GM18520 (cell line): ENCODE data around the gene ARHGAP24.
"Not testable (repeated sequence)": the region's sequence is repeated elsewhere in the genome, so short reads cannot be mapped to it uniquely, and the experiment has no call there.

Source experiments
- ATAC-seq: cut with Tn5 transposase; IDR thresholded peaks from one replicate; pipeline ENCODE4 v1.9.1; 2021; ENCODE audit not compliant: unreplicated experiment

ARHGAP24 gene

DNA sequence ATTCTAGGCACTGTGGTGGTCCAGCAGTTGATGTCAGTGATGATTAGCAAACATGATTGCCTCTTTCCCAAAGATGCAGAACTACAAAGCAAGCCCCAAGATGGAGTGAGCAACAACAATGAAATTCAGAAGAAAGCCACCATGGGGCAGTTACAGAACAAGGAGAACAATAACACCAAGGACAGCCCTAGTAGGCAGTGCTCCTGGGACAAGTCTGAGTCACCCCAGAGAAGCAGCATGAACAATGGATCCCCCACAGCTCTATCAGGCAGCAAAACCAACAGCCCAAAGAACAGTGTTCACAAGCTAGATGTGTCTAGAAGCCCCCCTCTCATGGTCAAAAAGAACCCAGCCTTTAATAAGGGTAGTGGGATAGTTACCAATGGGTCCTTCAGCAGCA, 519.6 kb downstream of the ARHGAP24 start:
- no peak for ATAC-seq

DNA sequence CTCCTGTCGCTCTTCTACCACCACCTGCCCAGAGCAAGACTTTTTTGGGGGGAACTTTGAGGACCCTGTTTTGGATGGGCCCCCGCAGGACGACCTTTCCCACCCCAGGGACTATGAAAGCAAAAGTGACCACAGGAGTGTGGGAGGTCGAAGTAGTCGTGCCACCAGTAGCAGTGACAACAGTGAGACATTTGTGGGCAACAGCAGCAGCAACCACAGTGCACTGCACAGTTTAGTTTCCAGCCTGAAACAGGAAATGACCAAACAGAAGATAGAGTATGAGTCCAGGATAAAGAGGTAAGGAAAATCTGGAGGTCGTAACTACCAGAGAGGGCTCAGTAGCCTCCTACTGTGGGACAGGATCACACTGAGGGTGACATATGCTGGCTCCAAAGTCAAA, 520.4 kb downstream of the ARHGAP24 start:
- peak; percentile 46 for ATAC-seq

DNA sequence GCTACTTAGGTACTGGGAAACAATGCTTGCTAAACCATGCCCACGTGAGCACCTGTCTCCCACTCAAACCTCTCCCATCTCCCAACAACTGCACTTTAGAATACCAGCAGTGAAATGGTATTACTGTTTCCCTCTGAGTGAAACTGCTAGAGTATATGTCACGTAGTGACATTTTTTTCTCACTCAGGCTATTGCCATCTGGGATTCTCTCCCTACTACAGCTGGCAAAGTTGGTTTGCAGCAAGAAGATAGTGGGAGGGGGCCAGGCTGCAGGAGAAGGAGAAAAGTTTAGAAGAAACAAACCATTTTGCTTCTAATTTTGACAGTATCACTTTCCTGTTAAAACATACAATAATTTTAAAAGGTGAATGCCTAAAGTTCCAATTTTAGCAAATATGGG, 526.6 kb downstream of the ARHGAP24 start:
- ATAC-seq = no peak

DNA sequence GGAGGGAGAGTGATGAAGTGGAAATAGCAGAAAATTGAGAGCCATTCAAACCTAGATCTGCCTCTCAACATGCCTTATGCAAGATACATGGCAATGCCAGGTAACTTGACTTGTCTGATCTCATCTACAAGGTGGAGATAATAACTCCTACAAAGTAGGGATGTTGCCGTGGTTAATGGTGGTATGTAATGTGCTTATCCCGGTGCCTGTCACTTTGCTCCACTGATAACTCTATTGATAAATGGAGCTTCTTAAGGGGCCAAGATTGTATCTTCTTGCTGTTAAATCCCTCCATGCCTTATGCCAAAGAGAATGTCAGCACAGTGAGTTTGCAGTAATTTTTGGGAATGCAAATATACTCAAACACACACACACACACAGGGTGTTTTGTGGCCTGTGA, 529.1 kb downstream of the ARHGAP24 start:
- no peak for ATAC-seq

DNA sequence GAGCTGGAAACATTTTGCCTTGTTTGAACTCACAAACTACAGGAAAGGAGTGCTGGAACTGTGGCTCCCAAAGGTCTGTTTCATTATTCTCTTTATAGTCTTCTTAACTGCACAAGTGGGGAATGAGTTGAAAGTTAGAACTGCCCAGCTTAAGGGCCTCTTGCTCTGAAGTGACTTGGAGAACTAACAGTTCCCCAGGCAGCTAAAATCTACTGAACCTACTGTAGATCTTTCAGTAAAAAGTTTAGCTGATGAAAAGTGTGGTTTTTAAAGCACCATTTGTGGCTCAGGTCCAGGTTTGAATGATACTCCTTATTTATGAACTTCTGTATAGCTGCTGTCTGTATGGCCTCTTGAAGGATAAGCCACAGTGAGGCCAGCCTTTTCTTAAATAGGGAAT, 531.1 kb downstream of the ARHGAP24 start:
- no peak for ATAC-seq

DNA sequence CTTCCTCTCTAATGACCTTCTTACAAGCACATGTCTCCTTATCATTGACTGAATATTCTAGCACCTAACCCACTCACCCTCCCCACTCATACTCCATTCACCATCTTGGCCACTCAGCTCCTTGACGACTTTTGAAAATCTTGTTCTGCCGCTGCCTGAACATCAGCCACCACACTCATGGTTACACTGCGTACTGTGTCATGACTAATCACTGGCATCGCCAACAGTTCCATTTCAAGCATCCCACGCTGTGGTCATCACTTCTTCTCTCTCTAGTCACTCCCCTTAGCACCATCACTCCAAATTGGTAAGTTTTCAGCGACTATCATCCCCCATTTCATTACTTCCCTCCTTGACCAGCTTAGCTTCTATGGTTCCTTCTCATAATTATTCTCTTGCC, 532.1 kb downstream of the ARHGAP24 start:
- ATAC-seq = no peak

DNA sequence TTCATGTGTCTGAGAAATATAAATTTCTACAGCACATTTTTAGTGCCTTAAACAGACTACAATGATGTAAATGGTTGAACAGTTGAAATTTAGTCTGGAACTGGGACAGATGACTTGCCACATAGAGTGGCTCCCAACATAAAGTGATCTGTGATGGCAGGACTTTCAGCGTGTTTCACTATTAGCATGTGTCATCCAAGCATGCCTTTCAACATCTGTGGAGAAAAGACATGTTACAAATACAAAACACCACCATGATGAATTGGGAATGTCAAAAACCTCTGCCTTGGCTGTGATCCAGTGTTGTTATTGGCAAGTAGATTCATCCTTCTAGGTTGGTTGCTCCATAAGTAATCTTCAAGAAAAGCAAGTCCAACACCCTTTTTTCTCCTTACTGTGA, 536.2 kb downstream of the ARHGAP24 start:
- ATAC-seq = no peak

DNA sequence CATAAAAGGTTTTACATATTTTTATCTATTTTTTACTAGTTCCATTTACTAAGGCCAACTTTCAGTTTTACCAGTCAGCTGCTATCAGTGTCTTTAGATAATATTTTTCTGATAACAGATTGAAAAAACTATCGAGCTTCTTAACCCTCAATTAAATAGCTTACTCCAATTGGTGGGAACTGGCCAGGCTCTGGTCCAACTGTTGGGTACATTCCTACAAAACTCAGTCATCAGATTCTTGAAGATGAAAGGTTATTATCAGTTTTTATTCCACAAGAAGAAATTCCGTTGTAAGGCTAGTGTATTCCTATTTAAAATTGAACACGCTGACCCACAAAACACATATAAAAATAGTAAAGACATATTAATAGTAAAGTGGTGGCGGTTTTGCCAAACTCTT, 538.7 kb downstream of the ARHGAP24 start:
- ATAC-seq = no peak

DNA sequence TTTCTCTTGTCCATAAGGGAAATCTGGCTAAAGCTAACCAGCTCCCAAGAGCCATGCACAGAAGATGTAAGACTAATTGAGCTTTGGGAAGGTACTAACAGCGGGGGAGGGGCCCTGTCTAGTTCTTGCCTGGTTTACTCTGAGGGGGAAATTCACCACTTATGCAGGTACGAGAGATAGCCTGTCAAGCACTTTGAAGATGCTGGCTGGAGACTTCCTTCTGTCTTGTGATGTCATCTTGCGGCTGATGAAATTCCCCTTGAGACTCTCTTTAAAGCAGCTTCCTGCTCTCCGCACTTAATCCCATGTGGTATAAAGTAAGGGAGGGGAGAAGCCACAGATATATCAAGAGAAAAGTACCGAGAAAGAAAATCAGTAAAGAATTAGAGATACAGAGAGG, 539.6 kb downstream of the ARHGAP24 start:
- peak; percentile 83 for ATAC-seq

DNA sequence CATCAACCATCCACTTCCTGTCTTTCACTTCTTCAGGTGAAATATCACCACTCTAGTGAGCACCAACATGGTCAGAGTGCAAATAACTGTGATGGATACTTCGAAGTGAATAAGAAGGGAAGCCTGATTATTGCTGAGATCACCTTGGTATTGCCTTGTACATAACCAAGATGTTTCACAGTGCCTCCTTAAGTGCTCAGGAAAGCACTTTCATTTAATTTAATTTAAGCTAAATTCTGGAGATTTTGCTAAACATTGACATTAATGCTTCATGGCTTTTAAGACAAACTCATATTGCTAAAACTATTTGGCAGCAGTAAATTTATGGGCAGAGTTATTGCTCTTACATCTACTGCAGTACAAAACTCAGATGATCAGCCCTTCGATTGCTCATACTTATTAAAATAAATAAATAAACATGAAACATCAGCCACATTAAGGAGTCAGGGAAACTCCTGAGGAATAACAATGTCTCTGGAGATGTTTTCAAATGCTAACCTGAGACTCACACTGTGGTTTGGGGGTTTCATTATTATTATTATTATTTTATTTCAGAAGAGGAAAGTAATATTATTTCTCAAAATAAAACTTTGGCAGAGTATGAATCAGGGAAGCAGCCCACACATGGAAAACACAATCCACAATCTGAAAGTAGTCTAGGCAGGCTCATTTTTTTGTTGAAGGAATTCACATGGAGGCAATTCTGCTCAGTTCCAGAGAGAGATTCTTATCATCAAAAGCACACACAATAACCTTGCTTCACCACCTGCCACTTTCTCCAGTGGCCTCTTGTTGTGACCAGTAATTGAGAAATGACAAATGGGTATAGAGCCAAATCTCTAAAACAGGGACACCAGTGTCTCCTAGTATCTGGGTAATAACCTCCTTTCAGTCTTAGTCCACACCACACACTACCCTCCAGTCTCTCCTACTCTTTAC, 540.7 kb downstream of the ARHGAP24 start:
- no peak for ATAC-seq

DNA sequence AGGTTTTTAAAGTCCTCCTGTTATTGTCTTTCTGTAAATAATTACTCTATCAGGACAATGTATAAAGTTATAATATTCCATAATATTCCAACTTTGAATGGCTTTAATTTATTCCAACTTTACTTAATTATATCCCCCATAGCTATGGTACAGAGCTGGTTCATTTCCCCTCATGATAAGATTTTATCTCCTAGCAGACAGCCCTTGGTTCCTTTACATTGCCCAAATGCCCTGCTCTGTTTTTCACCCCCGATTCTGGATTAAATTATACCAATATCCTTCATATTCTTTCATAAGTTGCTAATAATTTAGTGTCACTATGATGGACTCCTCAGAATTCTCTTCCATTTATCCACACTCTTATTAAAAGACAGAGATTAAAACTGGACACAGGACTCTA, 544.4 kb downstream of the ARHGAP24 start:
- ATAC-seq = no peak

DNA sequence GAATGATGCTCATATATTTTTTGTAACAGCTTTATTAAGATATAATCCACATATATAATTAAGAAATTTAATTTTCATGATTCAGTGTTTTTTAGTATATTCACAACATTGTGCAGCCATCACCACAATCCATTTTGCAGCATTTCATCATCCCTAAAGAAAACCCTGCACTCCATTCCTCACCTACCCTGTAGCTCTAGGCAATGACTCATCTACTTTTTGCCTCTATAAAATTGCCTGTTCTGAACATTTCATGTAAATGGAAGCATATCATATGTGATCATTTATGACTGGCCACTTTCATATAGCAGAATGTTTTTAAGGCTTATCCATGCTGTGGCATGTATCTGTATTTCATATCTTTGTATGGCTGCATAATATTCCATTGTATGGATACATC, 545.0 kb downstream of the ARHGAP24 start:
- no peak for ATAC-seq

DNA sequence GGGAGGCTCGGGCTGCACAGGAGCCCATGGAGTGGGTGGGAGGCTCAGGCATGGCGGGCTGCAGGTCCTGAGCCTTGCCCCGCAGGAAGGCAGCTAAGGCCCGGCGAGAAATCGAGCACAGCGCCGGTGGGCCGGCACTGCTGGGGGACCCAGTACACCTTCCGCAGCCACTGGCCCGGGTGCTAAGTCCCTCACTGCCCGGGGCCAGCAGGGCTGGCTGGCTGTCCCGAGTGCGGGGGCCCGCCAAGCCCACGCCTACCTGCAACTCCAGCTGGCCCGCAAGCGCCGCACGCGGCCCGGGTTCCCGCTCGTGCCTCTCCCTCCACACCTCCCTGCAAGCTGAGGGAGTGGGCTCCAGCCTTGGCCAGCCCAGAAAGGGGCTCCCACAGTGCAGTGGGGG, 546.7 kb downstream of the ARHGAP24 start:
- not testable (repeated sequence) for ATAC-seq

DNA sequence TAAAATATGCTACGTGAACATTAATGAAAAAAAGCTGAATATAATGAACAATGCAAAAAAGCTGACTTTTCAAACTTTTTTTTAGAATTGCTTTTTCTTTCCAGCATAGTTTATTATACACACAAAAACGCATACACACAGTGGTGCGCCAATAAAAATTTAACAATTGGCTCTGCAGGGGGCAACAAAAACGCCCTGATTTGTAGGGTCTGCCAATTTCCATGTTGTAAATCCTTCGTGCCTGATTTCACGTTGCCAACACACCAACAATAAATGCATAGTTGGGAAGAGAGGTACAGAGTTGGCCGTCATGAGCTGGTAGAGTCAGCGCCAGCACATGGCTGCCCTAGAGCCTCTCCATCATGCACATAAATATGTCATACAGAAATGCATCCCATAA, 551.8 kb downstream of the ARHGAP24 start:
- no peak for ATAC-seq

DNA sequence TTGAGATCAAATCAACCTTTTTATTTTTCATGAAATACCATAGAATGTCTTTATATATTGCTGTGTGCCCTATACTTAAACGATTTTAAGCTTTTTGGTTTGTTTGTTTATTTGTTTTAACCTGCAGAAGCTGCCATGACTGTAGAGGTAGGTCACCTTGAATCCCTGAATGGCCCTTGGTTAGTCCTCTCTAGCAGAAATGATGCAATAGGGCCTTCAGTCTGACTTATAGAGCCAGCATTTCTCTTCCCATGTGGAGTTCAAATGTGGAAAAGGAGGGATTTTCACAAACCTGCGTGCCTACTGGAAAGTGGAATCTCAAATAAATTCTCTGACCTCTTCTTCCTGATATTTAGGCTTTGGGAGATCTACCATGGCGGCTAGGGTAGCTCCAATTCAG, 557.0 kb downstream of the ARHGAP24 start:
- ATAC-seq = no peak

DNA sequence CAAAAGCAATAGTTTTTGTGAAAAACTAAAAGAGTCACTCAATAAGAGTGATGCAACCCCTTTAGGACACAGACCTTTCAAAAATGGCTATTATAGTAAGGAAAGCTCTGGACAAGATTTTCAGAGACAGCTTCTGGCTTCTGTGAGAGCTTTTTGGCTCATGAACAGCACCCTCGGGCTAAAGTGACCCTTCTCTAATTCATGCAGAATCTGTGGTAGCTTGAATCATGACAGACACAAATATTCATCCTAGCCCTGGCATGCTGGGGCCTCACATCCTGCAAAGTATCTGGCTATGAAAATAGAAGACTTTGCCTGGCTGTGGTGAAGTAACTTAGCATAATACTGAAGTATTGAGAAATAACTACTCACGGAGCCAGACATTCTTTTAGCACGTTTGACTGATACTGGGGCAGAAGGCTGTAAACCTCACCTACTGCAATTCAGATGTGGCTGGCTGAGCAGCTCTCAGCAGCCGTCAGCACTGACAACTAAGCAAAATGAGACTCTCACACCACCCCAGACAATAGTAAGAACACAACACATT, 557.6 kb downstream of the ARHGAP24 start:
- no peak for ATAC-seq

DNA sequence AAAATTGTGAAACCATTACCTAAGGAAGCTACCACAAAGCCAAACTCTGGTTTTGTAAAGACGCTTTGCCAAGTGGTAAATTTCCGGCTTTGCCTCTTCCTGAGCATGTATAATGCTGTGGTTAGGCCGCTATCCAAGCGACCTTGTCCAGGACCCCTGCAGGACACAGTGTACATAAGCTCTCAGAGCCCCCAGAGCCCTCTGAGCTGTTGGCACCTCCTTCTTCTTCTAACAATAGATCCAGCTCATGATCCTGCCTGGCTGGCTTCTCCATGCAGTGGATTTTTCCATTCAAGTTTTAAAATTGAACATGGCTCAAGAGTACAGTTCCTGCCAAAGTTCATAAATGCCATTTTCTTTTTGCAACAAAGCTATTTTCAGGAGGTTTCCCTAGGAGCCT, 558.2 kb downstream of the ARHGAP24 start:
- no peak for ATAC-seq

DNA sequence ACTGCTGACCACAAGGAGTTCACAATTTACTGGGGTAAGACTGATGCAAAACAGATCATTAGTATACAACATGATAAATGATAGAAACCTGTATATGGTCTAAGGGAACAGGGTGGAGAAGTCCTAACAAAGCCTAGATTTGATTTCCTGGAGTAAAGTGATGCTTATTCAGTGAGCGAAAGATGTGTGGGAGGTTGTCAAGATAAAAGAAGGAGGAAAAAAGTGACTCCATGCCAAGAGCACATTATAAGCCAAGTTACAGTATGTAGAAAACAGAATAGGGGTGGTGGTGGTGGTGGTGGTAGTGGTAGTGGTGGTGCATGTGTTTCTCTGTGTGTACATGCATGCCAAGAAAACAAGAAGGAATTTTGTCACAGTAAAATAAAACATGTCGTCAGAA, 559.7 kb downstream of the ARHGAP24 start:
- no peak for ATAC-seq

DNA sequence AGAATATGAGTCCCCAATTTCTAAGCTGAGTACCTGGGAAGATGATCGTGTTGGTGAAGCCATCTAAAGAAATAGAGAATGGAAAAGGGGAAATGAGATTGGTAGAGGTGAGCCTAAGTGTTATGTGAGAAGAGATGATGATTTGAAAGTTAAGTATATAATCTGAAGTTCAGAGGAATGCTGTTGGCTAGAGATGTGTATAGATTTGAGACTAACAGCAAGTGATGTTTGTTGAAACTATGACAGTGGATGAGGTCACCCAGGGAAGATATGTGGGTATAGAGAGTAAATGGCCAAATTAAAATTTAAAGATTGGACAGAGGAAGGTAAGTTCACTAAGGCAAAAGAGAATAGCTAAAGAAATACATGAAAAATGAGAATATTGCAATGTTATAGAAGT, 560.7 kb downstream of the ARHGAP24 start:
- ATAC-seq = no peak

DNA sequence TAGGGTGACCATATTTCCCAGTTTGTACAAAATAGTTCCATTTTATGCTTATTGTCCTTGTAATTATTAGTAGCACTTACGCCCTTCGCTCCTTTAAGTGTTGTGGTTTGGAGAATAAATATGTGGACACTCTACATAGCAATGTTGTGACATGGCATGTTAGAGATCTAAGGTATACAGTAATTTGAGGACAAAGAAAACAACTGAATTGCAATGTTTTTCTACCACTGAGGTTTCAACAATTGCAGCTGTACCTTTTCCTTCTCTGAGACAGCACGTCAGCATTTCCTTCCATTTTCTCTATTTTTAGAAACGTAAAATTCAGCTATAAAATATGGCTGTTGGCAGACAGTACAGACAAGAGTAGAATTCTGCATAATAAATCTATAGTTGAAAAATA, 561.8 kb downstream of the ARHGAP24 start:
- ATAC-seq = no peak

DNA sequence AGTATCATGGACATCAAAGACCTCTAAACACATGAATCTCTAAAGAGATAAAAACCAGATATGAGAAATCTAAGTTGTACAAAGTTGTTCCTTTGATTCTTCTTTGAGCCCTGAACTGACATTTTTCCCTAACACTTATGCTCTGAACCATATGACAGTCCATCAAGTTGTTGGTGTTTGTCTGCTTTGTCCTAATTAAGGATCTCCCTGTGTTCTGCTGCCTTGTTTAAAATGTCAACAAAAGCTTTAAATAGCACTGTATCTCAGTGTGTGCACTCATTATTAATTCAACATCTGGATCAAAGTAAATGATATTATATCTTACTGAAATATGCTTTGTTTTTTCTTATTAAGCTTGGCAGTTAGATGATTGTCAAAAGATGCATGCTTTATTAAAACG, 563.1 kb downstream of the ARHGAP24 start:
- ATAC-seq = no peak

DNA sequence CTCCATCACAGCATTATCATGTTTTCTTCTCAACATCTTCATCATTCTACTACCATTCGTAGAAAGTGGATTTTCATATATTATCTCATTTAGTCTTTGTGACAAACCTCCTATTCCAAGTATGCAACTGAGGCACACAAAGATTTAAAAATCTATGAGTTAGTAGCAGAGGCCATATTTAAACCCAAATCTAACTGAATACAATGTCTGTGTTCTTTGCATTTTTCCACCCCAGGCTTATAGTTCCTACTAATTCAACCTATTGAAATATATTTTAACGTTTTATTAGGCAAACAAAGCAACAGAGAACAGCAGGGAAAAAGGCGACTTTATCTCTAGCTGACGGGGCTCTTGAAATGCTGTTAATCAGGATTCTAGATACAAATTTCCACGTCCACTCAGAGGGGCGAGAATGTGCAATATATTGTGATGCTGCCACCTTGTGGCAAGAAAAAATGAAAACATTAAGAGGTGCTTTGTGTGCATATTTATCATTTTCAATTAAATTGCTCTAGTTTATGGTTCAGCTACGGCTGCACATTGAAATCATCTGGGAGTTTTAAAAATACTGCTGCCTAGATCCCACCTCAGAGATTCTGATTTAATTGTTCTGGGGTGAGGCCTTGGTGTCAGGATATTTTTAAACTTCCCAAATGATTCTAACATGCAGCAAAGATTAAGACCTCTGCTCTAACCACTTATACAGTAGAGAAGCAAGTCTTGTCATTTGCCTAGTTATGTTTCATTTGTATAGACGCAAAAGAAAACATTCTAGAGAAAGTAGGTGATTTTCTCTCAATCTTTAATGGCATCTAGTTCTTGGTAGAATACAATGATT, 569.0 kb downstream of the ARHGAP24 start:
- no peak for ATAC-seq
